SH-SY5Y (cell line): Measurements from ENCODE around the gene RNF11.

Experiments
- GATA2 ChIP-seq: IDR thresholded peaks from 2 replicates; pipeline ENCODE4 v1.6.1; 2011; ENCODE audit warnings: mild to moderate bottlenecking, low read depth, low read length
- GATA3 ChIP-seq: IDR thresholded peaks from 2 replicates; pipeline ENCODE4 v1.6.1; 2011; ENCODE audit warnings: low read depth, mild to moderate bottlenecking, low read length, moderate library complexity

DNA sequence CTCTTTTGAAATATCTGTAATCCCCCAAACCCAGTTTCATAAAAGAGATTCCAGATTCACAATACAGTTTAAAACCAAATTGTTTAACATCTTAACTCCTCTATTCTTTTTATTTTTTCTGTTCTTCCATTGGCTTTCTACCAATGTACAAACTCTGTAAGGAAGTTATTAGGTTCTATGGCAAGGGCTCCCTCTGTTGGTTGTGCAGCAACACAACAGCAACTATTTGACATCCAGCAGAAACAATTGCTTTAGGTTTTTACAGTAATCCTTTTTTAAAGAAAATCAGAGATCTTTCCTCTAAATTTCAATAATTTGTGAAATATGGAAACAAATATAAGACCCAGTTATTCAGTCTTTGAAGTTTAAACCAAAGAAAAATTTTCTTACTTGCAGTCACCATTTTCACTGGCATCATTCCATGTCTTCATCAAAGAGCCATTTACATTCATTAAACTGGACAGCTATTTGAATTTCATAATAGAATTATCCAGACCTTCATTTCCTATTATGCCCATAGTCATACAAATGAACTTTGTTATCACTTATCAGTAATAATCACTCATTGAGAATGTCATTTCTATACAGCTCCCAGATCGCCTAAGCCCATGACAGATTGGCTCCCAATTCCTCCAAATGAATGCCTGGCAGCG, 46.5 kb upstream of the RNF11 start:
- TF ChIP-seq GATA2 (no peak), GATA3 (no peak)
